Tibial nerve (tissue), 4 donors: ENCODE measurements around the gene AURKB. TPM values are rescaled to one million over a fixed set of nuclear protein-coding genes. Genes with fewer than 3 reads are reported as not detected.

ENCODE experiments used
- DNase-seq, 2 donors: peaks; one replicate each; pipeline ENCODE4 v3.0.0-alpha.2; 2019; ENCODE audit warnings: low spot score in 2 of 2
- H3K27ac ChIP-seq, 4 donors: fragments of 200-600 bp; sonication (generic) in 3 of 4; one replicate each; pipeline ENCODE4 v1.5.1; 2017 to 2019; ENCODE audit warnings: mild to moderate bottlenecking in 1 of 4
- H3K27me3 ChIP-seq, 2 donors: fragments of 200-600 bp; sonication (generic) in 1 of 2; one replicate each; pipeline versions ENCODE4 v1.5.1 to v1.6.0; 2017 to 2019
- H3K36me3 ChIP-seq, 3 donors: fragments of 200-600 bp; sonication (generic); one replicate each; pipeline ENCODE4 v1.5.1; 2018 to 2019
- H3K4me1 ChIP-seq, 4 donors: fragments of 200-600 bp; sonication (generic) in 3 of 4; one replicate each; pipeline ENCODE4 v1.5.1; 2017 to 2019
- H3K4me3 ChIP-seq, 4 donors: fragments of 200-600 bp; sonication (generic) in 3 of 4; one replicate each; pipeline ENCODE4 v1.5.1; 2017 to 2019; ENCODE audit warnings: mild to moderate bottlenecking in 1 of 4, moderate library complexity in 1 of 4
- H3K9me3 ChIP-seq, 4 donors: fragments of 200-600 bp; sonication (generic) in 3 of 4; one replicate each; pipeline ENCODE4 v1.5.1; 2017 to 2019
- EP300 ChIP-seq, 2 donors: sonication (generic); formaldehyde crosslinking; IDR thresholded peaks; one replicate each; pipeline ENCODE4 v1.6.1; 2017; ENCODE audit warnings: antibody characterized with exemption in 2 of 2, mild to moderate bottlenecking in 1 of 2
- POLR2A ChIP-seq, 2 donors: fragments of 450-650 bp; IDR thresholded peaks; one replicate each; pipeline ENCODE4 v1.6.1; 2017; ENCODE audit warnings: antibody characterized with exemption in 2 of 2, mild to moderate bottlenecking in 2 of 2, moderate library complexity in 2 of 2
- WGBS, 2 donors: methylation state at CpG; one replicate each; pipeline ENCODE4 v1.1.5; 2018; 5-methylcytosine and 5-hydroxymethylcytosine counted together
- total RNA-seq, 4 donors: library from RNA; depleted of rRNA; stranded (reverse); fragments of >200 nt; gene quantifications; one replicate each; pipeline ENCODE4 v1.1.0, GENCODE V29; 2016
- TF ChIP-seq, protein P1 (sequence below), 5 experiments: fragments of 200-600 bp in 3 of 5; fragments of 450-650 bp in 2 of 5; sonication (generic) in 3 of 5; IDR thresholded peaks; one replicate each; pipeline ENCODE4 v1.5.1; 2016 to 2019; ENCODE audit warnings: antibody characterized with exemption in 5 of 5, mild to moderate bottlenecking in 3 of 5, moderate library complexity in 2 of 5

AURKB gene
- total RNA-seq, 4 donors from 2014 or later, result 31.2 to 78.1 (median 39.6) TPM

DNA sequence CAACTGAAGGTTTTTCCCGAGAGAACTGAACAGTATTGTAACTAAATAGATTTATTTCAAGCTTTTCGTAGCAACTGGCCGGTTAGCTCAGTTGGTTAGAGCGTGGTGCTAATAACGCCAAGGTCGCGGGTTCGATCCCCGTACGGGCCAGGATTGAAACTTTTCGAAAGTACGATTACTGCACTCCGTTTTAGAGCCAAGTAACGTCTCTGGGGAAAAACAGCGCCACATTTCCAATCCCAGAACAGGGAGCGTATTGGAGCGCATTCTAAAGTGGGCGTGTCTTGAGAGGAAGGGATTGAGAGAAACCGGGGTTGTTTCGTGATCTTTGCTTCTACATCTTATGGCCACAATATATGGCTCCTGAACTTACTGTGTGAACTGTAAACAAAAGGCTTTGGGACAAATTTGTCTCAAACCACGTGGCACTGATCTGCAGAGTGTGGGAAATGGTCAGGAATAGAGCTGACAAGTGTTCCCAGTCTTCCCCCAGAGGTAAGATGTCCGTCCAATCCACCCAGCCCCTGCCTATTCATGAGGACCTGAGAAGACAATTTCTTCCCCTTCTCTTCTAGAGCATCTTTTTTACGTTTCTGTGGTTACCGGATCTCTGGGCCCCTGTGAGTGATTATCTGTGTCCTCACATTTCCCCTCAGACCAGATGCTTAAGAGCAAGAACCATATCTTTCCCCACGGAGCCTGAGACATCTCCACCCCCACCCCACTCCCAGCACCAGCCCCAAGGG is 22.7 kb downstream of the AURKB start:
- peaks cover 0 to 41% (median 20%) of the 10 kb centered on the region in 4 donors for H3K4me1 ChIP-seq
- DNase-seq, result peak; percentile 89 to 97
- TF ChIP-seq EP300 (IDR thresholded peaks at IDR 0.05), result peak in 1 of 2 donors; percentile 90
- peak in 1 of 2 donors; percentile 40 for TF ChIP-seq POLR2A (IDR thresholded peaks at IDR 0.05)
- TF ChIP-seq, protein P1, sequence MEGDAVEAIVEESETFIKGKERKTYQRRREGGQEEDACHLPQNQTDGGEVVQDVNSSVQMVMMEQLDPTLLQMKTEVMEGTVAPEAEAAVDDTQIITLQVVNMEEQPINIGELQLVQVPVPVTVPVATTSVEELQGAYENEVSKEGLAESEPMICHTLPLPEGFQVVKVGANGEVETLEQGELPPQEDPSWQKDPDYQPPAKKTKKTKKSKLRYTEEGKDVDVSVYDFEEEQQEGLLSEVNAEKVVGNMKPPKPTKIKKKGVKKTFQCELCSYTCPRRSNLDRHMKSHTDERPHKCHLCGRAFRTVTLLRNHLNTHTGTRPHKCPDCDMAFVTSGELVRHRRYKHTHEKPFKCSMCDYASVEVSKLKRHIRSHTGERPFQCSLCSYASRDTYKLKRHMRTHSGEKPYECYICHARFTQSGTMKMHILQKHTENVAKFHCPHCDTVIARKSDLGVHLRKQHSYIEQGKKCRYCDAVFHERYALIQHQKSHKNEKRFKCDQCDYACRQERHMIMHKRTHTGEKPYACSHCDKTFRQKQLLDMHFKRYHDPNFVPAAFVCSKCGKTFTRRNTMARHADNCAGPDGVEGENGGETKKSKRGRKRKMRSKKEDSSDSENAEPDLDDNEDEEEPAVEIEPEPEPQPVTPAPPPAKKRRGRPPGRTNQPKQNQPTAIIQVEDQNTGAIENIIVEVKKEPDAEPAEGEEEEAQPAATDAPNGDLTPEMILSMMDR (IDR thresholded peaks at IDR 0.05), result no peak
- H3K27me3 ChIP-seq, result no peaks in the 10 kb centered on the region
- no peaks in the 10 kb centered on the region for H3K36me3 ChIP-seq
- 0 to 1% methylated on average over 25 of the region's 25 CpGs for WGBS, 2 donors
- peak overlapping the region; percentile 39 to 77 (median 64) for H3K4me3 ChIP-seq
- H3K27ac ChIP-seq, result peak overlapping the region; percentile 88 to 99 (median 98)
- H3K9me3 ChIP-seq, result no peaks in the 10 kb centered on the region

GRCh38 chr17:8186787-8187516 is 23.4 kb downstream of the AURKB start:
- DNase-seq, result peak; percentile 89 to 94
- 0% methylated on average over 32 of the region's 32 CpGs for WGBS, 2 donors
- Histone ChIP-seq H3K4me1 (peaks cover 0 to 36% (median 19%) of the 10 kb centered on the region in 4 donors), H3K36me3 (no peaks in the 10 kb centered on the region), H3K4me3 (peak overlapping the region; percentile 64 to 77 (median 70)), H3K9me3 (no peaks in the 10 kb centered on the region), H3K27me3 (no peaks in the 10 kb centered on the region), H3K27ac (peak overlapping the region; percentile 88 to 99 (median 98))
- peak; percentile 37 to 38 for TF ChIP-seq EP300 (IDR thresholded peaks at IDR 0.05)
- TF ChIP-seq, protein P1 (IDR thresholded peaks at IDR 0.05), result peak in 2 of 5 experiments; percentile 25 to 35
- no peak for TF ChIP-seq POLR2A (IDR thresholded peaks at IDR 0.05)

GRCh38 chr17:8186446-8186786 is 24.0 kb downstream of the AURKB start:
- peak overlapping the region; percentile 64 to 77 (median 70) for H3K4me3 ChIP-seq
- peaks cover 0 to 31% (median 18%) of the 10 kb centered on the region in 4 donors for H3K4me1 ChIP-seq
- no peaks in the 10 kb centered on the region for H3K36me3 ChIP-seq
- peak in 1 of 2 donors; percentile 2 for TF ChIP-seq POLR2A (IDR thresholded peaks at IDR 0.05)
- TF ChIP-seq, protein P1 (IDR thresholded peaks at IDR 0.05), result peak in 3 of 5 experiments; percentile 49 to 68 (median 57)
- TF ChIP-seq EP300 (IDR thresholded peaks at IDR 0.05), result no peak
- H3K9me3 ChIP-seq, result no peaks in the 10 kb centered on the region
- H3K27ac ChIP-seq, result peak overlapping the region; percentile 88 to 99 (median 98)
- WGBS, 2 donors, result 0 to 1% methylated on average over 23 of the region's 23 CpGs
- no peak for DNase-seq
- no peaks in the 10 kb centered on the region for H3K27me3 ChIP-seq

DNA sequence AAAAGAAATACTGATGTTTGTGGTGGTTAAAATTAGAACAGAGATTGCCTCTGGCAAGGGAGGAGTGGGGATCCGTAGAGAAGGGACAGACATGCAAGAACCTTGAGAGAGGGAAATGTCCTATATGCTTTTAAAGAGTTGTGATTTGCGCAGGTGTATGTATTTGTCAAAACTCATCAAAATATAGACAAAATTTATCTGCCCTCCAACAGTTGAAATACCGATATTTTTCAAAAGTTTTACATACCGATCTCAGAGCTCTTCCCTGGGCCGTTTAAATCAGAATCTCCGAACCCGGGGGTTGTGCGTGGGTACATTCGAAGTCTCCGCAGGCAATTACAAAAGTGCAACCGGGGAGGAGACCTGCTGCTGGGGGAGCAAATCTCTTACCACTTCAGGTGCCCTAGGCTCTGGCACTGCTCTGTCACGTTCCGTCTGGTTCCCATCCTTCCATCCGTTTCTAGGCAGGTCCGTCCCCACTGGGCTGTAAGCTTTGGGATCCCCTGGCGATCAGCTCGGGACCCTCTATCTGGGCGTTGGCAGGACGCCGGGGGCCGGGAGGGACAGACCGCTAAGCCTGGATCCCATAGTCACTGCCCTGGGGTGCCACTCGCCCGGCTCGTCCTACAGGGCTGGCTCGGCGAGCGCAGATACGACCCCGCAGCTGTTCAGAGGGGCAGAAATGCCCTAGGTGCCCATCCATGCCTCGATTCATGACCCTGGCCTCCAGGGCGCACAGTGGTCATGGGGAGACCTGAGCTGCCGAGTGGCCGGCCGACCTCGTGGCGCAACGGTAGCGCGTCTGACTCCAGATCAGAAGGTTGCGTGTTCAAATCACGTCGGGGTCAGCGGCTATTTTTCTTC is 24.6 kb downstream of the AURKB start:
- TF ChIP-seq EP300 (IDR thresholded peaks at IDR 0.05) (peak in 1 of 2 donors; percentile 71), POLR2A (IDR thresholded peaks at IDR 0.05) (peak; percentile 33 to 54)
- TF ChIP-seq, protein P1 (IDR thresholded peaks at IDR 0.05), result no peak
- peak; percentile 91 to 97 for DNase-seq
- Histone ChIP-seq H3K27me3 (no peaks in the 10 kb centered on the region), H3K4me1 (peaks cover 0 to 25% (median 17%) of the 10 kb centered on the region in 4 donors), H3K4me3 (peak overlapping the region; percentile 64 to 77 (median 70)), H3K9me3 (no peaks in the 10 kb centered on the region), H3K36me3 (no peaks in the 10 kb centered on the region), H3K27ac (peak overlapping the region; percentile 88 to 99 (median 98))
- 1 to 2% methylated on average over 20 to 40 of the region's 44 CpGs for whole genome bisulfite sequencing, 2 donors
